Endodermal cell (in vitro differentiated cells): ENCODE results near the gene ARHGAP42. TPM values are rescaled to one million over a fixed set of nuclear protein-coding genes. Genes with fewer than 3 reads are reported as not detected.
A peak's percentile ranks its signal among the peaks of the same experiment; 100 is the strongest.

ENCODE experiments used
- DNase-seq: peaks from one replicate; pipeline ENCODE4 v3.0.0-alpha.2; 2017
- H3K27ac ChIP-seq: 2 replicates; pipeline ENCODE4 v1.5.1; 2013; ENCODE audit warnings: mild to moderate bottlenecking, low read depth, low read length, moderate library complexity
- H3K27me3 ChIP-seq: 2 replicates; pipeline ENCODE4 v1.6.1; 2013; ENCODE audit warnings: mild to moderate bottlenecking, low read length, moderate library complexity; ENCODE audit not compliant: insufficient read depth, control insufficient read depth, poor library complexity, severe bottlenecking
- H3K36me3 ChIP-seq: 2 replicates; pipeline ENCODE4 v1.7.0; 2013; ENCODE audit warnings: mild to moderate bottlenecking, low read length, moderate library complexity; ENCODE audit not compliant: control insufficient read depth, insufficient read depth
- H3K4me1 ChIP-seq: one replicate; pipeline ENCODE4 v1.7.0; 2013; ENCODE audit warnings: low read length; ENCODE audit not compliant: control insufficient read depth, insufficient read depth
- H3K4me3 ChIP-seq: 2 replicates; pipeline ENCODE4 v1.5.1; 2013; ENCODE audit warnings: mild to moderate bottlenecking, low read length, moderate library complexity
- H3K9ac ChIP-seq: 2 replicates; pipeline ENCODE4 v1.6.1; 2013; ENCODE audit warnings: mild to moderate bottlenecking, low read length, moderate library complexity; ENCODE audit not compliant: poor library complexity, severe bottlenecking; ENCODE audit errors: extremely low read depth
- H3K9me3 ChIP-seq: 2 replicates; pipeline ENCODE4 v1.6.1; 2013; ENCODE audit warnings: mild to moderate bottlenecking, low read length, moderate library complexity; ENCODE audit not compliant: control insufficient read depth
- H3K27ac Mint-ChIP-seq: 2 replicates; pipeline ENCODE4 v1.8.0; 2020; ENCODE audit warnings: mixed read lengths
- H3K27me3 Mint-ChIP-seq: 2 replicates; pipeline ENCODE4 v1.8.0; 2021; ENCODE audit warnings: mild to moderate bottlenecking, mixed read lengths; ENCODE audit not compliant: insufficient read depth
- H3K36me3 Mint-ChIP-seq: 2 replicates; pipeline ENCODE4 v1.8.0; 2020; ENCODE audit warnings: low read depth, mixed read lengths
- H3K4me1 Mint-ChIP-seq: 2 replicates; pipeline ENCODE4 v1.8.0; 2020; ENCODE audit warnings: mixed read lengths
- H3K4me3 Mint-ChIP-seq: 2 replicates; pipeline ENCODE4 v1.8.0; 2020; ENCODE audit warnings: mild to moderate bottlenecking, moderate library complexity, mixed read lengths
- H3K9me3 Mint-ChIP-seq: 2 replicates; pipeline ENCODE4 v1.8.0; 2020; ENCODE audit warnings: mild to moderate bottlenecking, mixed read lengths
- WGBS, 2 experiments: methylation state at CpG; one replicate each; pipeline versions ENCODE4 v1.1.5 to v1.1.7; 2013; ENCODE audit warnings: missing lambda C conversion rate in 2 of 2, mixed read lengths in 1 of 2; ENCODE audit not compliant: insufficient coverage in 1 of 2, insufficient read length in 1 of 2; 5-methylcytosine and 5-hydroxymethylcytosine counted together
- total RNA-seq, 2 donors: library from RNA; stranded (reverse); fragmentation: NEBNext Ultra II Directional in 1 of 2; extraction: Animal tissue kit (Norgen Biotek cat#: 25700) in 1 of 2; gene quantifications; 2 replicates in 1 of 2; 3 replicates in 1 of 2; pipeline ENCODE4 v1.2.1, GENCODE V29; 2021
- TF ChIP-seq, protein P1 (sequence below): fragments of 200-600 bp; sonication (generic); conservative IDR thresholded peaks from 2 replicates; pipeline ENCODE4 v1.5.0; 2021; ENCODE audit warnings: antibody characterized with exemption, mild to moderate bottlenecking

ARHGAP42 gene
- total RNA-seq, 2 donors from 2014 or later = 164 to 176 TPM

DNA sequence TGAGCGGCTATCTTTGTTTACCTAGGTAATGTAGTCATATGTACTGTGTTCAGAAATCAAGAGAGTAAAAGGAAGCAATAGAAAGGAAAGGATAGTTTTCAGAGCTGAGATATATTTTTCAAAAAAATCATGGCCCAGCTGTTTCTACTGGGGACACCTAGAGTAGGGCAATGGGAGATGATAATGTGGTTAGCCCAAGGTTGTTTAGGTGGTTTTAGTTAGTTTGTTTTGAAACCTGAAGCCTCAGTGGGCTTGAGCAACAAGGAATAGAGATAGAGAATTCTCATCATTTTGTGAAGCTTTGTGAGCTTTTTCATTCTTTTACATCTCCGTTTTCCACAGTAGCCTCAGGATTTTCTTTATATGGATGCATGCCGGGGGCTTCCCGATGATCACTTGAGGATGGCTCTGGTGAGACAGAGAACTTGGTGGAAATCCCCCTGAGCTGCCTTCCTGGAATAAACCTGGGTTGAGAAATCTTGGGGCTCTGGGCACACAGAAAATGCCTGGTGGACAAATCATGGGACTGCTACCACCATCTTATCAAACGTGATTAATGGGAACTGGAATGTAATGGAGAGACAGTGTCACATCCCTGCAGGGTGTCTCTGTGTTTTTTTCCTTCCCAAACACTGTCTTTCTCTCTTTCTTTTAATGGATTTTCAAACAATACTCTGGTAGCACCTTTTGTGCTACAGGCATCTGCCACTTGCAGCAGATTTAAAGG is 49.0 kb downstream of the ARHGAP42 start:
- TF ChIP-seq, protein P1, sequence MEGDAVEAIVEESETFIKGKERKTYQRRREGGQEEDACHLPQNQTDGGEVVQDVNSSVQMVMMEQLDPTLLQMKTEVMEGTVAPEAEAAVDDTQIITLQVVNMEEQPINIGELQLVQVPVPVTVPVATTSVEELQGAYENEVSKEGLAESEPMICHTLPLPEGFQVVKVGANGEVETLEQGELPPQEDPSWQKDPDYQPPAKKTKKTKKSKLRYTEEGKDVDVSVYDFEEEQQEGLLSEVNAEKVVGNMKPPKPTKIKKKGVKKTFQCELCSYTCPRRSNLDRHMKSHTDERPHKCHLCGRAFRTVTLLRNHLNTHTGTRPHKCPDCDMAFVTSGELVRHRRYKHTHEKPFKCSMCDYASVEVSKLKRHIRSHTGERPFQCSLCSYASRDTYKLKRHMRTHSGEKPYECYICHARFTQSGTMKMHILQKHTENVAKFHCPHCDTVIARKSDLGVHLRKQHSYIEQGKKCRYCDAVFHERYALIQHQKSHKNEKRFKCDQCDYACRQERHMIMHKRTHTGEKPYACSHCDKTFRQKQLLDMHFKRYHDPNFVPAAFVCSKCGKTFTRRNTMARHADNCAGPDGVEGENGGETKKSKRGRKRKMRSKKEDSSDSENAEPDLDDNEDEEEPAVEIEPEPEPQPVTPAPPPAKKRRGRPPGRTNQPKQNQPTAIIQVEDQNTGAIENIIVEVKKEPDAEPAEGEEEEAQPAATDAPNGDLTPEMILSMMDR = peak; percentile 31
- Histone ChIP-seq H3K4me3 (peak overlapping the region; percentile 51), H3K36me3 (peaks cover 33% of the 10 kb centered on the region), H3K27me3 (no peaks in the 10 kb centered on the region), H3K9ac (no peak overlapping the region), H3K4me1 (peaks cover 34% of the 10 kb centered on the region), H3K27ac (no peak overlapping the region), H3K9me3 (peaks cover 8% of the 10 kb centered on the region)
- no peaks in the 10 kb centered on the region for H3K9me3 Mint-ChIP-seq
- 79 to 92% methylated on average over 5 of the region's 5 CpGs for WGBS, 2 experiments
- DNase-seq = peak; percentile 48
- H3K4me1 Mint-ChIP-seq = peaks cover 68% of the 10 kb centered on the region
- peaks cover 33% of the 10 kb centered on the region for H3K36me3 Mint-ChIP-seq
- peak overlapping the region; percentile 72 for H3K27ac Mint-ChIP-seq
- H3K4me3 Mint-ChIP-seq = no peak overlapping the region
- H3K27me3 Mint-ChIP-seq = no peaks in the 10 kb centered on the region

DNA sequence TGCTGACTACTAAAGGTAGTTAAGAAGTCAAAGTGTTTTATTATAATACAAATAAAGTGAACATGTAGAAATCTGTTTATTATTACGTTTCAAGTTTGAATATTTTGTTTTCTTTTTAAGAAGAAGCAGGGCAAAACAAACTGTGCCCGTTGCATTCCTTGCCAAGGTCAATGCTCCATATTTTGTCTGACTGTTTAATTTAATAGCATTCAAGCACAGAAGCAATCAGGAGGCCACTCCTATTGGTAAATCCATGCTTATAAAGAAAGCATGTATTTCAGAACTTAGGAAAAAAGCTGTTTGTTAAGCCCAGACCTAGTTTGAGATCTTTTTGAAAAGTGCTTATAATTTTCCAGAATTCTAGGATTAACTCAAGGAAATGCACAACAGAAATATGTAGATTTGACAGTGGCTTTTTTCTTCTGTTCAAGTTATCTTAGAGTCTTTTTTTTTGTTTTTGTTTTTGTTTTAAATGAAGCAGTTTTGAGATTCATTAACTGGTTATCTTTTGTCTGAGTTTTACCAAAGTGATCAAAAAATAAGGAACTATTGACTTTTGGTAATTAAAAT is 51.7 kb downstream of the ARHGAP42 start:
- Mint-ChIP-seq H3K9me3 (no peaks in the 10 kb centered on the region), H3K27ac (peak overlapping the region; percentile 94), H3K27me3 (no peaks in the 10 kb centered on the region), H3K4me3 (no peak overlapping the region), H3K4me1 (peaks cover 74% of the 10 kb centered on the region), H3K36me3 (peaks cover 45% of the 10 kb centered on the region)
- H3K9ac ChIP-seq = no peak overlapping the region
- peak overlapping the region; percentile 1 for H3K4me3 ChIP-seq
- H3K27me3 ChIP-seq = no peaks in the 10 kb centered on the region
- no peak overlapping the region for H3K27ac ChIP-seq
- H3K9me3 ChIP-seq = peaks cover 8% of the 10 kb centered on the region
- TF ChIP-seq, protein P1 = no peak
- H3K36me3 ChIP-seq = peaks cover 43% of the 10 kb centered on the region
- 79 to 93% methylated on average over 2 of the region's 2 CpGs for WGBS, 2 experiments
- DNase-seq = no peak
- peaks cover 42% of the 10 kb centered on the region for H3K4me1 ChIP-seq

DNA sequence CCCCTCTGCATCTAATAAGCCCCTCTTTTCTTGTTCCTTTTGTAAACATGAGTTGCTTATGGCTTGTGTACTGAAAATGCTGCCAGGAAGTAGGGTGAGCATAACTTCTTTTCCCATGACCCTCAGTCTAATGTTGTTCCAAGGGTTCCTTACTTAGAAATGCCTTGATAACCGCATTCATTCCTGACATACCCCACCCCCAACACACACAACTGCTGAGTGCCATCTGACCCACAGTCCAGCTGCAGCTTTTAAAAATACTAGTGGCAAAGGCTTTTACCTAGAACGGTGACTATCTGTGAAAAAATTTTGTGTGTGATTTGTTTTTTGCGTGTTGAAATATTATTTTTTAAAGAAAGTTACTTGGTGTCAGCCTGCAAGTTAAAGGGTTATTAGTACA is 52.6 kb downstream of the ARHGAP42 start:
- TF ChIP-seq, protein P1 = no peak
- Histone ChIP-seq H3K36me3 (peaks cover 41% of the 10 kb centered on the region), H3K27me3 (no peaks in the 10 kb centered on the region), H3K9ac (no peak overlapping the region), H3K27ac (no peak overlapping the region), H3K4me3 (peak overlapping the region; percentile 1), H3K4me1 (peaks cover 42% of the 10 kb centered on the region), H3K9me3 (peaks cover 8% of the 10 kb centered on the region)
- no peak for DNase-seq
- peaks cover 72% of the 10 kb centered on the region for H3K4me1 Mint-ChIP-seq
- peaks cover 52% of the 10 kb centered on the region for H3K36me3 Mint-ChIP-seq
- peak overlapping the region; percentile 94 for H3K27ac Mint-ChIP-seq
- 44% methylated on average over 3 of the region's 3 CpGs; no CpG with 5 or more reads in 1 of the 2 experiments for WGBS, 2 experiments
- H3K4me3 Mint-ChIP-seq = peak overlapping the region; percentile 7
- H3K27me3 Mint-ChIP-seq = no peaks in the 10 kb centered on the region
- H3K9me3 Mint-ChIP-seq = no peaks in the 10 kb centered on the region
